HepG2 (cell line): ENCODE measurements around the gene BTG4. TPM values are rescaled to one million over a fixed set of nuclear protein-coding genes. Genes with fewer than 3 reads are reported as not detected.

ENCODE experiments used
- ATAC-seq: fragments of 200-7000 bp; cut with Tn5 transposase; 3 replicates; pipeline ENCODE4 v1.9.1; 2020; ENCODE audit warnings: mild to moderate bottlenecking, moderate library complexity
- BruUV-seq: library from RNA; stranded (reverse); fragments of 400-500 nt; replicated peaks from 2 replicates; lab custom pipeline; 2021; lab: Mats Ljungman, UMichigan
- CTCF ChIA-PET: fragments of 300-600 bp; formaldehyde crosslinking; extraction: SDS; loops from one replicate; lab custom pipeline; 2021; ENCODE audit warnings: low total read pairs, inconsistent platforms, low intra/inter-chr PET ratio; lab: Yijun Ruan, JAX
- POLR2A ChIA-PET: fragments of 350-600 bp; sonication (Branson Sonifier 250); formaldehyde crosslinking; loops from one replicate; lab custom pipeline; 2020; ENCODE audit warnings: antibody characterized with exemption, inconsistent platforms; lab: Yijun Ruan, JAX
- DNase-seq: peaks from one replicate; pipeline ENCODE4 v3.0.0-alpha.2; 2015; ENCODE audit warnings: low spot score
- FAIRE-seq: peaks from 3 replicates; lab custom pipeline; 2011; peaks lifted over from hg19 to GRCh38; lab: Jason Lieb, UNC
- H2AFZ ChIP-seq: one replicate; pipeline ENCODE4 v1.6.1; 2011; ENCODE audit warnings: low read length, inconsistent platforms
- H3K27ac ChIP-seq: fragments of 300-600 bp; 3 replicates; pipeline ENCODE4 v1.8.0; 2011; ENCODE audit warnings: mixed run types, mild to moderate bottlenecking, mixed read lengths, low read length, inconsistent platforms; ENCODE audit not compliant: insufficient read depth; ENCODE audit errors: extremely low read length
- H3K27me3 ChIP-seq, 2 experiments: fragments of 200-600 bp in 1 of 2; 2 replicates in 1 of 2; 3 replicates in 1 of 2; pipeline versions ENCODE4 v1.6.0 to v1.8.0; 2011; ENCODE audit warnings: low read length in 2 of 2, mild to moderate bottlenecking in 2 of 2, moderate library complexity in 2 of 2, inconsistent platforms in 1 of 2; ENCODE audit not compliant: insufficient read depth in 2 of 2, control insufficient read depth in 1 of 2
- H3K36me3 ChIP-seq, 2 experiments: fragments of 200-600 bp in 1 of 2; replicated peaks in 1 of 2; 2 replicates in 1 of 2; 3 replicates in 1 of 2; pipeline versions ENCODE4 v1.5.1 to v1.8.0; 2011; ENCODE audit warnings: low read length in 2 of 2, inconsistent platforms in 1 of 2; ENCODE audit not compliant: insufficient read depth in 2 of 2, control insufficient read depth in 1 of 2
- H3K4me1 ChIP-seq: 2 replicates; pipeline ENCODE4 v1.5.1; 2012; ENCODE audit warnings: low read length, inconsistent platforms; ENCODE audit not compliant: insufficient read depth
- H3K4me2 ChIP-seq: 2 replicates; pipeline ENCODE4 v1.6.0; 2011; ENCODE audit warnings: low read depth, low read length, inconsistent platforms
- H3K4me3 ChIP-seq, 3 experiments: fragments of 200-600 bp in 1 of 3; sonication (generic), shearing (Covaris generic) in 1 of 3; replicated peaks in 1 of 3; 2 replicates each; pipeline ENCODE4 v1.5.1; 2011 to 2016; ENCODE audit warnings: low read length in 3 of 3, inconsistent platforms in 2 of 3, low read depth in 2 of 3, mild to moderate bottlenecking in 2 of 3, control low read depth in 1 of 3, mixed read lengths in 1 of 3; ENCODE audit not compliant: insufficient read depth in 1 of 3
- H3K79me2 ChIP-seq: one replicate; pipeline ENCODE4 v1.6.1; 2011; ENCODE audit warnings: low read length, inconsistent platforms; ENCODE audit not compliant: insufficient read depth
- H3K9ac ChIP-seq: 2 replicates; pipeline ENCODE4 v1.6.0; 2011; ENCODE audit warnings: mild to moderate bottlenecking, low read depth, low read length, inconsistent platforms; ENCODE audit not compliant: insufficient read depth
- H3K9me3 ChIP-seq: 2 replicates; pipeline ENCODE4 v1.5.1; 2012; ENCODE audit warnings: mild to moderate bottlenecking, low read length
- H4K20me1 ChIP-seq: 2 replicates; pipeline ENCODE4 v1.6.0; 2011; ENCODE audit warnings: inconsistent platforms, mild to moderate bottlenecking, low read length, moderate library complexity; ENCODE audit not compliant: insufficient read depth
- DDIT3 ChIP-seq: sonication (generic); formaldehyde crosslinking; IDR thresholded peaks from 2 replicates; pipeline ENCODE4 v1.4.0; 2020; ENCODE audit warnings: mild to moderate bottlenecking, missing genetic modification reagents
- EHMT2 ChIP-seq: fragments of 200-600 bp; sonication (generic); IDR thresholded peaks from 2 replicates; pipeline ENCODE4 v1.7.0; 2017; ENCODE audit warnings: antibody characterized with exemption, low read depth, low read length, borderline replicate concordance
- GFI1 ChIP-seq: sonication (generic); formaldehyde crosslinking; IDR thresholded peaks from 2 replicates; pipeline ENCODE4 v1.5.0; 2020; ENCODE audit warnings: missing genetic modification reagents, mild to moderate bottlenecking, borderline replicate concordance
- MTF1 ChIP-seq: sonication (generic); formaldehyde crosslinking; IDR thresholded peaks from 2 replicates; pipeline ENCODE4 v1.5.0; 2020; ENCODE audit warnings: missing genetic modification reagents
- NFE2L1 ChIP-seq: sonication (generic); formaldehyde crosslinking; IDR thresholded peaks from 2 replicates; pipeline ENCODE4 v1.4.0; 2020; ENCODE audit warnings: missing genetic modification reagents, mild to moderate bottlenecking, borderline replicate concordance
- SIN3B ChIP-seq: fragments of 150-350 bp; IDR thresholded peaks from 2 replicates; pipeline ENCODE4 v1.6.1; 2014; ENCODE audit warnings: low read length
- SOX6 ChIP-seq, 2 experiments: fragments of 450-650 bp in 1 of 2; sonication (generic) in 1 of 2; formaldehyde crosslinking in 1 of 2; IDR thresholded peaks; 2 replicates each; pipeline versions ENCODE4 v1.4.0 to v1.6.1; 2017 to 2020; ENCODE audit warnings: antibody characterized with exemption in 1 of 2, mild to moderate bottlenecking in 1 of 2, missing genetic modification reagents in 1 of 2
- U2AF2 ChIP-seq: fragments of 200-400 bp; formaldehyde crosslinking; IDR thresholded peaks from 2 replicates; pipeline ENCODE4 v1.6.1; 2017; ENCODE audit warnings: low read depth, mild to moderate bottlenecking, low read length
- ZNF136 ChIP-seq: sonication (generic); formaldehyde crosslinking; IDR thresholded peaks from 2 replicates; pipeline ENCODE4 v1.8.1; 2022; ENCODE audit warnings: low read depth, mild to moderate bottlenecking, moderate library complexity, missing genetic modification reagents
- WGBS: methylation state at CpG from one replicate; pipeline ENCODE4 v1.1.6; 2017; ENCODE audit warnings: low lambda C conversion rate; 5-methylcytosine and 5-hydroxymethylcytosine counted together
- in situ Hi-C: cut with HindIII; loops from 2 replicates; pipeline ENCODE4 v1.10.0; 2017; ENCODE audit warnings: low pct_unique_long_range_greater_than_20kb; ENCODE audit not compliant: extremely low pct_ligation_motif_present
- intact Hi-C: fragments of 100-400 bp; cut with micrococcal nuclease; formaldehyde crosslinking; loops from one replicate; pipeline ENCODE4 v1.10.0; 2022; ENCODE audit not compliant: unreplicated experiment
- polyA plus RNA-seq, 8 experiments: library from polyadenylated mRNA; depleted of rRNA in 3 of 8; stranded (reverse) in 7 of 8; unstranded in 1 of 8; fragments of >200 nt; fragmentation: Illumina TruSeq in 4 of 8; extraction: Trizol in 4 of 8; gene quantifications; 2 replicates each; pipeline versions ENCODE4 v1.2.1 to v1.2.3, GENCODE V29; 2011 to 2016; ENCODE audit warnings: low read depth in 4 of 8, missing spikeins in 1 of 8, mixed read lengths in 1 of 8; ENCODE audit not compliant: insufficient read depth in 1 of 8
- total RNA-seq, 5 experiments: library from RNA; depleted of rRNA; stranded (reverse); fragments of >200 nt; fragmentation: Illumina TruSeq; extraction: Trizol; gene quantifications; 2 replicates each; pipeline ENCODE4 v1.2.3, GENCODE V29; 2016; ENCODE audit warnings: low read depth in 1 of 5
- TF ChIP-seq, protein P1 (sequence below): IDR thresholded peaks from 2 replicates; pipeline ENCODE4 v1.6.1; 2016; ENCODE audit warnings: low read depth, missing genetic modification reagents, missing compliant biosample characterization

BTG4 gene
- total and polyA plus RNA-seq, 2 of the 13 experiments (the other 11 are each of a cell fraction or from before 2014, with no cell fraction given) = not detected

GRCh38 chr11:111550258-111550657 lies 38.1 kb upstream of the BTG4 start (continued):
- no peak for TF ChIP-seq DDIT3

DNA sequence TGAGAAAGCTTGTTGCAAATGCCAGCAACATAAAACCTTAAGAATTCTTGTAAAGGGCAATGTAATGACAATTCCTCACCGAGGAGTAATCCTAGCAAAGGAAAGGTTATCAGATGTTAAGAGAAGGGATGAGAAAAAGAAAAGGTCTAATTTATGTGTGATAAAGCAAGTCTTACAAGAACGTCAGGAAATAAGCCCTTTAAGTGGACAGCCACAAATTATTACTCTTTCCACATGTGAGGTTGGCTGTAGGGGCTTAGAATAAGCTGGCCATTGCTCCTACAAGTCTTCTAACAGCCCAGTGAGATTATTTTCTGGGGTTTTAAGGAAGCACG lies 37.6 kb upstream of the BTG4 start:
- H3K4me2 ChIP-seq = no peak overlapping the region
- no peaks in the 10 kb centered on the region for H3K79me2 ChIP-seq
- WGBS = 24% methylated on average over 3 of the region's 3 CpGs
- H3K27me3 ChIP-seq = peaks cover 0 to 27% of the 10 kb centered on the region in 2 experiments; a peak in 2 of 5 replicates
- ChIA-PET POLR2A (no interaction called here), CTCF (no interaction called here)
- H2AFZ ChIP-seq = no peak overlapping the region
- no peak for TF ChIP-seq U2AF2
- no peak for ATAC-seq
- H3K36me3 ChIP-seq = no peaks in the 10 kb centered on the region
- H3K9me3 ChIP-seq = no peaks in the 10 kb centered on the region
- no TSS peak for BruUV-seq
- FAIRE-seq = no peak
- no peak overlapping the region for H3K27ac ChIP-seq
- no peak overlapping the region for H3K4me3 ChIP-seq
- DNase-seq = no peak
- intact Hi-C loops = no loop called here
- H3K9ac ChIP-seq = no peak overlapping the region
- no peaks in the 10 kb centered on the region for H3K4me1 ChIP-seq
- in situ Hi-C loops = no loop called here
- H4K20me1 ChIP-seq = no peaks in the 10 kb centered on the region

DNA sequence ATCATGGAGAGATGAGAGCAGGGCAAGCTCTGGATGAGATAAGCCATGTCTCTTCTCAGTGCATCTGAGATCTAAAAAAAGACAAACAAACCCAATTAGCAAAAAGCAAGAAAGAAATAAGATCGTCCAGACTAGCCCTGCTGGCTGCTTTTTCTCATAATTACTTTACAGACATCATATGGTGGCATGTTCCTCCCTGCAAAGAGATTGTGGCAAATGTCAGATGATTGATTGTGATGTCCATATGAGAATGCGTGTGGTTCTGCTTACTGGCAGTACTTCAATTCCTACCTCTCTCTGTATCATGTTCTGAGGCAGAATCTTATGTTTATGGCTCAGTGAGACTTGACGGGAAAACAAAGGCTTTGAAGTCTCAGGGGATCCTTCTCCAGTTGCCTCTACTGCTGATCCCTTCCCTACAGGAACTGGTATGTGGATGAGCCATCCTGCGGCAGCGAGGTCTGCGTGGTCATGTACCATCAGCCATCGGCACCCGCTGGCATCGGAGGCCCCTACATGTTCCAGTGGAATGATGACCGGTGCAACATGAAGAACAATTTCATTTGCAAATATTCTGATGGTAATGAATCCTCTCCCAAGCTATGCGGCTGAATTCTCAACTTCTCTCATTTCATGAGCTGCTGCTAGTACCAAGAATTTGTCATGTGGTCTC lies 37.1 kb upstream of the BTG4 start:
- ATAC-seq (no peak), DNase-seq (no peak)
- peaks cover 0 to 27% of the 10 kb centered on the region in 2 experiments; a peak in 2 of 5 replicates for H3K27me3 ChIP-seq
- in situ Hi-C loops = no loop called here
- BruUV-seq = no TSS peak
- 63% methylated on average over 11 of the region's 11 CpGs for WGBS
- H3K4me3 ChIP-seq = no peak overlapping the region
- no peak overlapping the region for H3K9ac ChIP-seq
- H3K4me2 ChIP-seq = no peak overlapping the region
- no peaks in the 10 kb centered on the region for H3K9me3 ChIP-seq
- no peak overlapping the region for H2AFZ ChIP-seq
- ChIA-PET POLR2A (no interaction called here), CTCF (no interaction called here)
- H3K36me3 ChIP-seq = no peaks in the 10 kb centered on the region
- H3K79me2 ChIP-seq = no peaks in the 10 kb centered on the region
- TF ChIP-seq SOX6 (IDR thresholded peaks at IDR 0.05) (no peak), SOX6 (CRISPR knock-in tag; IDR thresholded peaks at IDR 0.05) (no peak), ZNF136 (CRISPR knock-in tag) (no peak), SIN3B (no peak), NFE2L1 (CRISPR knock-in tag) (no peak), MTF1 (CRISPR knock-in tag) (no peak), EHMT2 (no peak), GFI1 (no peak)
- TF ChIP-seq, protein P1, sequence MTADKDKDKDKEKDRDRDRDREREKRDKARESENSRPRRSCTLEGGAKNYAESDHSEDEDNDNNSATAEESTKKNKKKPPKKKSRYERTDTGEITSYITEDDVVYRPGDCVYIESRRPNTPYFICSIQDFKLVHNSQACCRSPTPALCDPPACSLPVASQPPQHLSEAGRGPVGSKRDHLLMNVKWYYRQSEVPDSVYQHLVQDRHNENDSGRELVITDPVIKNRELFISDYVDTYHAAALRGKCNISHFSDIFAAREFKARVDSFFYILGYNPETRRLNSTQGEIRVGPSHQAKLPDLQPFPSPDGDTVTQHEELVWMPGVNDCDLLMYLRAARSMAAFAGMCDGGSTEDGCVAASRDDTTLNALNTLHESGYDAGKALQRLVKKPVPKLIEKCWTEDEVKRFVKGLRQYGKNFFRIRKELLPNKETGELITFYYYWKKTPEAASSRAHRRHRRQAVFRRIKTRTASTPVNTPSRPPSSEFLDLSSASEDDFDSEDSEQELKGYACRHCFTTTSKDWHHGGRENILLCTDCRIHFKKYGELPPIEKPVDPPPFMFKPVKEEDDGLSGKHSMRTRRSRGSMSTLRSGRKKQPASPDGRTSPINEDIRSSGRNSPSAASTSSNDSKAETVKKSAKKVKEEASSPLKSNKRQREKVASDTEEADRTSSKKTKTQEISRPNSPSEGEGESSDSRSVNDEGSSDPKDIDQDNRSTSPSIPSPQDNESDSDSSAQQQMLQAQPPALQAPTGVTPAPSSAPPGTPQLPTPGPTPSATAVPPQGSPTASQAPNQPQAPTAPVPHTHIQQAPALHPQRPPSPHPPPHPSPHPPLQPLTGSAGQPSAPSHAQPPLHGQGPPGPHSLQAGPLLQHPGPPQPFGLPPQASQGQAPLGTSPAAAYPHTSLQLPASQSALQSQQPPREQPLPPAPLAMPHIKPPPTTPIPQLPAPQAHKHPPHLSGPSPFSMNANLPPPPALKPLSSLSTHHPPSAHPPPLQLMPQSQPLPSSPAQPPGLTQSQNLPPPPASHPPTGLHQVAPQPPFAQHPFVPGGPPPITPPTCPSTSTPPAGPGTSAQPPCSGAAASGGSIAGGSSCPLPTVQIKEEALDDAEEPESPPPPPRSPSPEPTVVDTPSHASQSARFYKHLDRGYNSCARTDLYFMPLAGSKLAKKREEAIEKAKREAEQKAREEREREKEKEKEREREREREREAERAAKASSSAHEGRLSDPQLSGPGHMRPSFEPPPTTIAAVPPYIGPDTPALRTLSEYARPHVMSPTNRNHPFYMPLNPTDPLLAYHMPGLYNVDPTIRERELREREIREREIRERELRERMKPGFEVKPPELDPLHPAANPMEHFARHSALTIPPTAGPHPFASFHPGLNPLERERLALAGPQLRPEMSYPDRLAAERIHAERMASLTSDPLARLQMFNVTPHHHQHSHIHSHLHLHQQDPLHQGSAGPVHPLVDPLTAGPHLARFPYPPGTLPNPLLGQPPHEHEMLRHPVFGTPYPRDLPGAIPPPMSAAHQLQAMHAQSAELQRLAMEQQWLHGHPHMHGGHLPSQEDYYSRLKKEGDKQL = no peak
- TF ChIP-seq, all 625 proteins: peak for 0
- Histone ChIP-seq H3K4me1 (no peaks in the 10 kb centered on the region), H4K20me1 (no peaks in the 10 kb centered on the region), H3K27ac (no peak overlapping the region)
- FAIRE-seq = no peak
- intact Hi-C loops = no loop called here
